A673 (cell line): ENCODE results near the gene CDYL2. TPM values are rescaled to one million over a fixed set of nuclear protein-coding genes. Genes with fewer than 3 reads are reported as not detected.

Experiments used
- BruUV-seq: library from RNA; stranded (reverse); fragments of 400-500 nt; replicated peaks from 2 replicates; lab custom pipeline; 2021; lab: Mats Ljungman, UMichigan
- CTCF ChIA-PET: fragments of 300-600 bp; sonication (Branson Sonifier 250); formaldehyde crosslinking; loops from one replicate; lab custom pipeline; 2022; ENCODE audit warnings: antibody characterized with exemption; lab: Charles Lee
- POLR2A ChIA-PET: fragments of 300-600 bp; sonication (Branson Sonifier 250); formaldehyde crosslinking; loops from one replicate; lab custom pipeline; 2022; ENCODE audit warnings: antibody characterized with exemption; ENCODE audit not compliant: low non-redundant PET; lab: Charles Lee
- DNase-seq: peaks from one replicate; pipeline ENCODE4 v3.0.0-alpha.2; 2015; ENCODE audit warnings: low spot score
- H3K27ac ChIP-seq: fragments of 200-600 bp; sonication (generic); 2 replicates; pipeline ENCODE4 v1.5.1; 2016; ENCODE audit warnings: mixed run types, low read depth, mild to moderate bottlenecking, mixed read lengths, antibody characterized with exemption, low read length; ENCODE audit not compliant: poor library complexity, severe bottlenecking
- H3K27me3 ChIP-seq: fragments of 200-600 bp; sonication (generic); replicated peaks from 2 replicates; pipeline ENCODE4 v1.6.1; 2017; ENCODE audit warnings: mixed run types, low read depth, mild to moderate bottlenecking, mixed read lengths, antibody characterized with exemption, low read length; ENCODE audit not compliant: insufficient read depth, poor library complexity
- H3K36me3 ChIP-seq: fragments of 200-600 bp; sonication (generic); 2 replicates; pipeline ENCODE4 v1.6.1; 2016; ENCODE audit warnings: mixed run types, mild to moderate bottlenecking, mixed read lengths, antibody characterized with exemption, low read length; ENCODE audit not compliant: insufficient read depth, poor library complexity, severe bottlenecking
- H3K4me1 ChIP-seq: fragments of 200-600 bp; sonication (generic); 2 replicates; pipeline ENCODE4 v1.6.1; 2017; ENCODE audit warnings: mixed run types, mild to moderate bottlenecking, mixed read lengths, antibody characterized with exemption, low read length; ENCODE audit not compliant: insufficient read depth, poor library complexity, severe bottlenecking
- H3K4me3 ChIP-seq: fragments of 200-600 bp; sonication (generic); 2 replicates; pipeline ENCODE4 v1.5.1; 2016; ENCODE audit warnings: low read depth, mixed run types, mild to moderate bottlenecking, mixed read lengths, low read length; ENCODE audit not compliant: poor library complexity, severe bottlenecking
- H3K9me3 ChIP-seq: fragments of 200-600 bp; sonication (generic); 2 replicates; pipeline ENCODE4 v1.6.1; 2016; ENCODE audit warnings: mixed run types, low read depth, mild to moderate bottlenecking, mixed read lengths, antibody characterized with exemption, low read length; ENCODE audit not compliant: poor library complexity, severe bottlenecking
- EZH2 ChIP-seq: fragments of 200-600 bp; sonication (generic); IDR thresholded peaks from 2 replicates; pipeline ENCODE4 v1.6.1; 2017; ENCODE audit warnings: borderline replicate concordance, low read depth, mild to moderate bottlenecking, mixed read lengths, antibody characterized with exemption, low read length; ENCODE audit not compliant: poor library complexity, severe bottlenecking
- intact Hi-C: fragments of 100-400 bp; cut with micrococcal nuclease; formaldehyde crosslinking; loops from one replicate; pipeline ENCODE4 v1.10.0; 2022; ENCODE audit not compliant: unreplicated experiment
- total RNA-seq: library from RNA; stranded (reverse); gene quantifications from 2 replicates; pipeline ENCODE4 v1.2.3, GENCODE V29; 2021
- TF ChIP-seq, protein P1 (sequence below): fragments of 300-800, 200-600 bp; sonication (generic); conservative IDR thresholded peaks from 2 replicates; pipeline ENCODE4 v1.5.1; 2017; ENCODE audit warnings: low read depth, mild to moderate bottlenecking, antibody characterized with exemption, low read length, moderate library complexity, mixed read lengths

Gene CDYL2
- total RNA-seq, 1 experiment from 2014 or later, result 0.64 TPM

GRCh38 chr16:80850757-80851156, 46.4 kb upstream of the CDYL2 start:
- ChIA-PET CTCF (no interaction called here), POLR2A (no interaction called here)
- no peak for TF ChIP-seq EZH2
- TF ChIP-seq, protein P1, sequence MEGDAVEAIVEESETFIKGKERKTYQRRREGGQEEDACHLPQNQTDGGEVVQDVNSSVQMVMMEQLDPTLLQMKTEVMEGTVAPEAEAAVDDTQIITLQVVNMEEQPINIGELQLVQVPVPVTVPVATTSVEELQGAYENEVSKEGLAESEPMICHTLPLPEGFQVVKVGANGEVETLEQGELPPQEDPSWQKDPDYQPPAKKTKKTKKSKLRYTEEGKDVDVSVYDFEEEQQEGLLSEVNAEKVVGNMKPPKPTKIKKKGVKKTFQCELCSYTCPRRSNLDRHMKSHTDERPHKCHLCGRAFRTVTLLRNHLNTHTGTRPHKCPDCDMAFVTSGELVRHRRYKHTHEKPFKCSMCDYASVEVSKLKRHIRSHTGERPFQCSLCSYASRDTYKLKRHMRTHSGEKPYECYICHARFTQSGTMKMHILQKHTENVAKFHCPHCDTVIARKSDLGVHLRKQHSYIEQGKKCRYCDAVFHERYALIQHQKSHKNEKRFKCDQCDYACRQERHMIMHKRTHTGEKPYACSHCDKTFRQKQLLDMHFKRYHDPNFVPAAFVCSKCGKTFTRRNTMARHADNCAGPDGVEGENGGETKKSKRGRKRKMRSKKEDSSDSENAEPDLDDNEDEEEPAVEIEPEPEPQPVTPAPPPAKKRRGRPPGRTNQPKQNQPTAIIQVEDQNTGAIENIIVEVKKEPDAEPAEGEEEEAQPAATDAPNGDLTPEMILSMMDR, result no peak
- Histone ChIP-seq H3K9me3 (no peaks in the 10 kb centered on the region), H3K27ac (no peak overlapping the region), H3K36me3 (no peaks in the 10 kb centered on the region), H3K27me3 (peaks cover 6% of the 10 kb centered on the region), H3K4me3 (no peak overlapping the region), H3K4me1 (no peaks in the 10 kb centered on the region)
- intact Hi-C loops, result no loop called here
- DNase-seq, result no peak
- no TSS peak for BruUV-seq

DNA sequence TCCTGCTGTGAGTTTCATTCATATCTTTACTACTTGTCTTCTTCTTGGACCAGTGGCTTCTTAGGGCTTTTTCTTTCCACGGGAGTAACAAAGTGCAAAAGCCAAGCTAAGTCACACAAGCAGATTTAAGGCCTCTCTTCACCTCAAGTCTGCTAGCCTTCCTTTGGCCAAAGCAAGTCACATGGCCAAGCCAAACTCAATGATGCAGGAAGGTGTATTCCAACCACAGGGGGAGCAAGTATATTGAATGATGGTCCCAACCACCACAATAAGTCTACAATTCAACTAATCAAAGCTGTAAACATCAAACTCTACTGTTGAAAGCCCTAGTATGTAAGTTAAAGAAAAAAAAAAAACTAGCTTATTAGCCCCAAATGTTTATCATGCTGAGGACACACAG, 44.5 kb upstream of the CDYL2 start:
- Histone ChIP-seq H3K4me1 (no peaks in the 10 kb centered on the region), H3K27me3 (peaks cover 6% of the 10 kb centered on the region), H3K27ac (no peak overlapping the region), H3K9me3 (no peaks in the 10 kb centered on the region), H3K36me3 (no peaks in the 10 kb centered on the region), H3K4me3 (no peak overlapping the region)
- ChIA-PET CTCF (interaction anchor here (0.6 kb wide), 1 partner anchor 250 kb away, joined by 3 read pairs; no protein-coding TSS in a partner anchor), POLR2A (no interaction called here)
- DNase-seq, result no peak
- TF ChIP-seq EZH2, result no peak
- TF ChIP-seq, protein P1, result no peak
- no TSS peak for BruUV-seq
- intact Hi-C loops, result no loop called here

- no peak overlapping the region for H3K4me3 ChIP-seq
- ChIA-PET CTCF (no interaction called here), POLR2A (no interaction called here)
- DNase-seq, result no peak
- intact Hi-C loops, result no loop called here
- no peaks in the 10 kb centered on the region for H3K36me3 ChIP-seq
- no peak overlapping the region for H3K27ac ChIP-seq
- H3K27me3 ChIP-seq, result peaks cover 6% of the 10 kb centered on the region
- TF ChIP-seq, protein P1, result no peak
- no peak for TF ChIP-seq EZH2
- no TSS peak for BruUV-seq
- H3K4me1 ChIP-seq, result no peaks in the 10 kb centered on the region
- H3K9me3 ChIP-seq, result no peaks in the 10 kb centered on the region
Measured at GRCh38 chr16:80846680-80847079, 42.3 kb upstream of the CDYL2 start.
